Activated CD4-positive, alpha-beta T cell treated with anti-CD3 and anti-CD28 coated beads, Interleukin-2, Interleukin-6, amounts not matched to agents 100 ng/mL and 50 ng/mL, durations not matched to agents 16 hours and 8 hours (primary cell): ENCODE measurements around the gene WAPL.
A peak's percentile ranks its signal among the peaks of the same experiment; 100 is the strongest.

Experiments
- DNase-seq: peaks from one replicate; pipeline ENCODE4 v3.0.0-alpha.2; 2020

Gene WAPL

DNA sequence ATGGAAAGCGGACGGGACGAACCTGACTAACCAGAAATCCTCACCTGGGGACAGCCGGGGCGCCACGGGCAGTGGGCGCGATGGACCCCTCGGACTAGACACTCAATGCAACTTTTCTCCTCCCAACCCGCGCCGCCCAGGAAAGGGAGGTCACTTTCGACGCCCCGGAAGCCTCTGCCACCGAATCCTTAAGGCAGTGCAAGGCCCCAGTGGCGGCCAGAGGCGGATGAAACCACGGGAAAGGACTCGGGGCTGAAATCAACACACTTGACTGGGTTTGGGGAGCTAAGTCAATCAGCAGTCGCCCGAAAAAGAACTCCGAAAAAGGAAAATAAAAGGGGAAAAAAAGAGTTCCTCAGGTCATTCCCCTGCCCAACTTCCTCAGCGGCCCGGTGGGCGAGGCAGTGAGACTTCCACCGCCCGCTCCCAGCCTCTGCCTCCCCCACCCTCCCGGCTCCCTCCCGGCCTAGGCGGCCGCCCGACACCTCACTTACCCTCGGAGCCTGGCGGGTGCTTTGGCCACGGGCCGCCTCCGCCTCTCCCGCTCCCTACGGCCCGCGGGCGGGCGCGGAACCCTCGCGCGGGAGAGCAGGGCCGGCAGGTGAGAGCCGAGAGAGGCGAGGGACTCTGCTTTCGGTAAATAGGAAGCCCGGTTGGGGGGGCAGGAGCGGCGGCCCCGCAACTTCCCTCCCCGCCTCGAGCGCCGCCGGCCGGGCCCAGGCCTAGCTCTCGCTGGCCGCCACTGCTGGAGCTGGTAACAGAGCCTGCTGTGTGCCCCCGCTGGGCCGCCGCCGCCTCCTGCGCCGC lies 518 bp downstream of the WAPL start:
- peak; percentile 68 for DNase-seq

DNA sequence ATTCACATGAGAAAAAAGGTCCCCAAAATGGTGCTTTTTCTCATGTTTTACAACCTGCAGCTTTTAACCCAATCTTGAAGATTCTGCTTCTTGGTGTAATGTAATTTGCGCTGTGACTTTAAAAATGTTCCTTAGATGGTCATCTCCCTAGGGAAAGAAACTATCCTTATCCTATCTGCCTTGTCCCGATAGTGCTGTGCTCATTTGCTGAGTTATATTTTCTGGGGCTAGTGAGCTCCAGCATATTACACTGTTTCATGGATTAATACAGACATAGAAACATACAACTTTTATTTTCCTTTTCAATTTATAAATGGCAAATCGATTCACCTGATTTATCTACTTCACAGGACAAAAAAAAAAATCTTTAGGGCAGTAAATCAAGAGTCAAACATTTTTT lies 2.8 kb downstream of the WAPL start:
- DNase-seq = no peak

DNA sequence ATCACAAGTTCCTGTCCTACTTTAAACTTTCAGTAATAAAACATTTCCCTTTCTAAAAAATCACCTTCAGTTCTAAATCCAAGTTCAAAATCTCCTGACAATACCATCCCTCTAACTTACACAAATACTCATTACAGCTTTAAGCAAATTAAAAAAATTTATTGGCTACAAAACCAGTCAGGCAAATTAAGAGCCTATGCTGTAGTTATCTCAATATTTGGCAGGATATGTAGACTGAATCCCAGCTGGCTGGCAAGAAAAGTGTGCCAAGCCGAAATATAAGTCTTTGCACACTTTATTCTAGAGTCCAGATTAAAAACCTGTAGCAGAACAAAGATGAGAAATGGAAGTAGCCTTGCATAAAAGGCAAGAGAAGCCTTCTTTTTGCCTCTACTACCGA lies 9.5 kb downstream of the WAPL start:
- no peak for DNase-seq

DNA sequence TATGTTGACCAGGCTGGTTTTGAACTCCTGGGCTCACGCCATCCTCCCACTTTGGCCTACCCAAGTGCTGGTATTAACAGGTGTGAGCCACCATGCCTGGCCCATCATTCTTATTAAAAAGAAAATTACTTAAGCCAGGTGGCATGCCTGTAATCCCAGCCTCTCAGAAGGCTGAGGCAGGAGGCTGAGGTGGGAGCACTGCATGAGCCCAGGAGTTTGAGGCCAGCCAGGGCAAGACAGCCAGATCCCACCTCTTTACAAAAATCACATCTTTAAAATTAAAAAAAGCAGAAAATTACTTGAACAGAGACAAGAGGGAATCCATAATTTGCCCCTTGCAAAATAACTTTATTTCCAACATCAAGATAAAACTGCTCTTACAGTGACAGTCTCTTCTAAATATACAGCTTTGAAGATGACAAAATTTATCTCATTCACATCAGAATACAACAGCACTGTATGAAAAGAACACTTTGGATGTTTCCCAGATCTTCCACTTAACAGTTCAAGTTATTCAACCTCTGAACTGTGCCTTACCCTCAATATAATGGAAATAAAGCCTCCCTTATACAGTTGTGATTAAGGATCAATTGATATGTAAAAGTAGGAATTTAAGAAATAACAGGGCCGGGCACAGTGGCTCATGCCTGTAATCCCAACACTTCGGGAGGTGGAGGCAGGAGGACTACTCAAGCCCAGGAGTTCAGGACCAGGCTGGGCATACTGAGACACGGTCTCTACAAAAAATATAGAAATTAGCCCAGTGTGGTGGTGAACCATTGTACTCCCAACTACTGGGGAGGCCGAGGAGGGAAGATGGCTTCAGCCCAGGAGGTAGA lies 10.3 kb downstream of the WAPL start:
- no peak for DNase-seq

DNA sequence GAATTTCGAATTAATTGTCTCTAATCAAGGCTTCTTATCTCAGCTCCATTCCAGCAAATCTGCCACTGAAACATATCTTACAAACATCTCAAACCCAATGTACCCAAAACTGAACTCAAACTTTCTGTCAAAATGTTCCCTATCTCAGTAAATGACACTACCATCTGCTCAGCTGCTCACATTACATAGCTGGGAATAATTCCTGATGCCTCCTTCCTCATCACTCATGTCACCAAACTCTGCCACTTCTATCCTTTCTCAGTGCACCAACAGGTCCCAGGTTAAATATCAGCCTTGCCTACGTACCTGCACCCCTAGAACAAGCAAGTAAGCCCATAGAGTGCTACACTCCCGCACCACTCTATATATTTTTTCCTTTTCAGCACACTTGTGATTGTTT lies 12.4 kb downstream of the WAPL start:
- no peak for DNase-seq

DNA sequence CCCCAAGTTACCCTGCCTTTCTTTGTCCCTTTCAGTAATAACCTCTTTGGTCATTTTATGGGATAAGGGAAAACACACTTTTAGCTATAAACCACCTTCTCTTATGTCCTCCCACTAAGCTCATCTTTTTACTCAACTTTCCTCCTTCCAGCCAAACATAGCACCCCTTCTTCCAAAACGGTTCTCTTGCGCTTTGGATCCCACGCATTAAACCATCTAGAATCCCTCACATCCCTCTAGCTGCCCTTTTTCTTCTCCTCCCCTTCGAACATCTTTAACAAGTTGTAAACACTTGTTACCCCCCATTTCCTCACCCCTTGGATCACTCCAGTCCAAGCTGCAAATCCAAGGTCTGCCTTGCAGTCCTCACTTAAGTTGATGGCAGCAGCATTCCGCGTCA lies 13.4 kb downstream of the WAPL start:
- DNase-seq = no peak

DNA sequence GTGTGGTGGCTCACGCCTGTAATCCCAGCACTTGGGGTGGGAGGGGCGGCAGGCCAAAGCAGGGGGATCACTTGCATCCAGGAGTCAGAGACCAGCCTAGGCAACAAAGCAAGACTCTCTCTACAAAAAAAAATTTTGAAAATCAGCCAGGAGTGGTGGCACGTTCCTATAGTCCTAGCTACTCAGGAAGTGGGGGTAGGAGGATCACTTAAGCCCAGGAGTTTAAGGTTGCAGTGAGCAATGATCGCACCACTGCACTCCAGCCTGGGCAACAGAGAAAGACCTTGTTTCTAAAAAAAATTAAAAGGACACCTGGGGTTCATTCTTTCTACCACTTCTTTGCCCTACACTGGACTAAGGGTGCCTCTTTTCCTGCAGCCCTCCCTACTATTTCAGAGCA lies 15.1 kb downstream of the WAPL start:
- DNase-seq = no peak

DNA sequence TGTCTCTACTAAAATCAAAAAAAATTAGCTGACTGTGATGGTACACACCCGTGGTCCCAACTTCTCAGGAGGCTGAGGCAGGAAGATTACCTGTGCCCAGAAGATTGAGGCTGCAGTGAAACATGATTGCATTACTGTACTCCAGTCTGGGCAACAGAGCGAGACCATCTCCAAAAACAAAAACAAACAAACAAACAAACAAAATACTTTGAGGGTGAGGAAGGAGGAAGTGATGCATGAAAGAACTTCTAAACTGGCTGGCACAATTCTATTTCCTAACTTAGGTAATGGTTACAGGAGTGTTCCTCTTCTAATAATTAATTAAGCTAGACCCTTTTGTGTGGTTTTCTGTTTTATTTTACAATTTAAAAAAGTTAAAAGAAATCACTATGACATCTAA lies 15.5 kb downstream of the WAPL start:
- no peak for DNase-seq

DNA sequence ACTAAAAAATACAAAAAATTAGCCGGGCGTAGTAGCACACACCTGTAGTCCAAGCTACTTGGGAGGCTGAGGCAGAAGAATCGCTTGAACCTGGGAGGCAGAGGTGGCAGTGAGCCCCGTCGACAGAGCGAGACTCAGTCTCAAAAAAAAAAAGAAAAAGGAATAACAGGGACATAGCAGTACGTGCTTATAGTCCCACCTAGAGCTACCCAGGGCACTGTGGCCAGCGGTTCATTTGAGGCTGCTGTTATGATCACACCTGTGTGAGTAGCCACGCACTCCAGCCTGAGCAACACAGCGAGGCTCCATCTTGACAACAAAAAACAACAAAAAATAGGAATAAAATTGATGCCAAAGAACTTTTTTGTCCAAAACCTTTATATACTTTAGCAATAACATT lies 17.1 kb downstream of the WAPL start:
- no peak for DNase-seq

DNA sequence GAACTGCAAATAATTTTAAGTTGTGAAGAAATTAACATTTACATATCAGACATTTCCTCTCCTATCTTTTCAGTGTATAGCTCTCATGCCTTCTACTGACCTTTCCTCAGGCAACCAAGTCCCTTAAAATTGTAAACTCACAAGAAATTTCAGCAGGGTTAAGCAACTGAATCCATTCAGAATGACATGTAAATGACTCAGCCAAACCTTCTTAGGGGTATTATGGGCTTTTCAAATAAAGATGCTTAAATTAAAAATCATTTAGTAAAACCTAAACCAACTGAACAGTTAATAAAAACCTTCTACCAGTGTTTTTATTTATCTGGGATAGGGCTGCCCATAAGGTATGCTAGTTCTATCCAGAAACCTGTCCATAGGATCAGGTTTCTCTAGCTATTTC lies 20.7 kb downstream of the WAPL start:
- DNase-seq = no peak

DNA sequence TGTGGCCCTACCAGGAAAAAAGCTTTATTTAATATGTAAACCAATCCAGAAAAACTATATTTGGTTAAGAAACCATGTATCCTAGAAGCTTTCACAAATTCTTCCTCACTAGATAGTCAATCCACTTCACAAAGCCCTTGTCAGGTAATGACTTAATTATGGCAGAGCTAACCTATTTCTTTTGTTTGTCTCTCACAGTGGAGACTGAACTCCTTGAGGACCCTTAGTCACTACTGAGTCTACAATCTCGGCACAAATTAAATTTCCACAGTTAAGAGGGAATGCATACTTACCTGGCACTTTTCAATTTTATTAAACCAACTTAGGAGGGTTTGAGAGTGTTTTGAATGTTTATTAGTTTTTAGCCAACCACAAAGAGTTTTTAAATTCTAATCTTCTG lies 23.0 kb downstream of the WAPL start:
- DNase-seq = no peak

DNA sequence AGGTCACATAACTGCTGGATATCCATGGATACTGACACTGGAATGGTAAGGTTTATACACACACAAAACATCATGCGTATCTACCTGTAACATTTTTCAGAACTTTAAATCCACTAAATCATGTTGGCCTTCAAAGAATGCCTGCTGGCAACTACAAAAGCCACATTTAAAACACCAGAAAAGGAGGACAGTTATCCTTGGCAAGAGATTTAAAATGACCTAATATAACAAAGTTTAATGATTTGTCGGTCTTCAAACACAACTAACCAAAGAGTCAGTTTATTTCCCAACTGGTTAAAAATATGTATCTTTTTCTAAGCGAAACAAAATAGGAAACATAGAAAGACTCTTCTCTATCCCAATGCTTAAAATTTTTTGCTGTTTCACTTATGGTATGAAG lies 24.0 kb downstream of the WAPL start:
- DNase-seq = no peak

DNA sequence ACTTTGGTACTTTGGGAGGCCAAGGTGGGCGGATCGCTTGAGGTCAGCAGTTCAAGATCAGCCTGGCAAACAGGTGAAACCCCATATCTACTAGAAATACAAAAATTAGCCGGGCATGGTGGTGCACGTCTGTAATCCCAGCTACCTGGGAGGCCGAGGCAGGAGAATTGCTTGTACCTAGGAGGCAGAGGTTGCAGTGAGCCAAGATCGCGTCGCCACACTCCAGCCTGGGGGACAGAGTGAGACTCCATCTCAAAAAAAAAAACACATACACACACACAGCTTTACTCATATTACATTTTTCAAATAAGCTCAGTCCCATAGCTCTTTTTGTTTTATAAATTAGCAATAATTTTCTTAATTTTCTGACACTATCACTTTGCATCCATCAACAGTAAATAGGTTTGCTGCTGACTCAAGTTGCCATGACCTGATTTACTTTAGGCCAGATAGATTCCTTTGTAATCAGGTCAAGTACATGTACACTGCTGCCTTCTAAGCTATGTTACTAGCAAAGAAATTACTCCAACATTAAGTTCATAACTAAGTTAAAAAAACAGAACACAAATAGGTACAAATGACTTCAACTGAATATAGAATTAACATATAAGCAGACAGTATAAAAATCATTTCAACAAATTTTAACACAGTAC lies 31.5 kb downstream of the WAPL start:
- no peak for DNase-seq

DNA sequence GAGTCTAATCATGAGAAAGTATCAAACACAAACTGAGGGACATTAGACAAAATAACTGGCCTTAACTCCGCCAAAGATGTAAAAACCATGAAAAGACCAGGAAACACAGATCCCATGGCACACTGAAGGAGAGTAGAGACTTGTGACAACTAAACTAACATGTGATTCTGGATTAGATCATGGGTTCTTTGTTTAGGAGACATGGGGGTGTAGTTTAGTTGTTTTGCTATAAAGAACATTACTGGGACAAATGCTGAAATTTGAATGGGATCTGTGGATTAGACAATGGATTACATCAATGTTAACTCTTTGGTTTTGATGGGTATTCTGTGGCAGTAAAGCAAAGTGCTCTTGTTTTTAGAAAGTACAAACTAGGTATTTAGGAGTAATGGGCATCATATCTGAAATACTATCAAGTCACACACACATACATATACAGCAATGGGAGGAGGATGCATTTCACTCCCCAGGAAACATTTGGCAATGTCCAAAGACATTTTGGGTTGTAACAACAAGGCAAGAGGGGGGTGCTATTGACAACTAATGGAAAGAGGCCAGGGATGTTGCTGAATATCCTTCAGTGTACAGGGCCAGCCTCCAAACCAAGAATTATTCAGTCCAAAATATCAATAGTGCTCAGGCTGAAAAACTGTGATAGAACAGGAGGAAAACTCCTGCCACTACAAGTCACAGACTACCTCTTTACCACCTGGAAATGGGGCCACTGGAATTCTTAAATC lies 32.4 kb downstream of the WAPL start:
- DNase-seq = no peak

DNA sequence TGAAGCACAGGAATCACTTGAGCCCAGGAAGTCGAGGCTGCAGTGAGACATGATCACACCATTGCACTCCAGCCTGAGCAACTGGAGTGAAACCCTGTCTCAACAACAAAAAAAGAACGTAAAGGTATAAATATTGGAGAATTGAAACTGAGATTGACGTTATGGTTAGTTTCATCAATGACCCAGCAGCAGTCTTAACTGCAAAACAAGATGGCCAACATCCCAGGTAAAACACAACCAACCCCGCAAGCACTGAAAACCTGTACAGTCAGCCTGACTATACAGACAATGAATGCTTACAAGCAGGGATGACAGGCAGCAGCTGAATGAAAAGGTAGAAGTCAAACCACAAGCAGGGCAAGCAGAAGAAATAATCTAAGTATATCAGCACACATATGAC lies 34.7 kb downstream of the WAPL start:
- DNase-seq = no peak

DNA sequence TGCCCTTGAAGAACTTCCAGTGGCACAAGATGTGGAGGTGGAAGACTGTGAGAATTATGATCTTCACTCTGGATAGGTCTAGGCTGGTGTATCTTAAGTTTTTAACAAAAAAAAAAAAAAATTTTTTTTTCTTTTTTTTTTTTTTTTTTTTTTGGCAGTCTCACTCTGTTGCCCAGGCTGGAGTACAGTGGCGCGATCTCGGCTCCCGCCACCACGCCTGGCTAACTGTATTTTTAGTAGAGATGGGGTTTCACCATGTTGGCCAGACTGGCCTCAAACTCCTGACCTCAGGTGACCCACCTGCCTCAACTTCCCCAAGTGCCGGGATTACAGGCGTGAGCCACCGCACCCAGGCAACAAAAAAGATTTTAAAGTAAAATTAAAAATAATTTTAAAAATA lies 37.9 kb downstream of the WAPL start:
- no peak for DNase-seq

DNA sequence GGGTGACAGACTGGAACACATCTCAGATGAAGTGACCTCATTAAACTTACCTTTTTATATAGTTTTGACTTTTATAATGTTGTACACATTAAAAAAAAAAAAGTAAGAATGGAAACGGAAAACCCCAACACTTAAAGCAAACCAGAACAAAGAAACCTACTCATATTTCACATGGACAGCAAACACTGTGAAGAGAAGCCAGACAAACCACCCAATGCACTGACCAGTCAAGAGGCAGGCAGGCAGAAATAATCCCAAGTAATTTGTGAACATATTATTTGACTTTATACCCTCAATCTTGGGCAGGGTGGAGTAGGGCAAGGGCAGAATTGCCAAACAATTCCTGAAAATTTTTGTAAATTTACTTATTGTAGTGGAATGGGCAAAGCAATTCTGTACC lies 39.8 kb downstream of the WAPL start:
- DNase-seq = no peak

DNA sequence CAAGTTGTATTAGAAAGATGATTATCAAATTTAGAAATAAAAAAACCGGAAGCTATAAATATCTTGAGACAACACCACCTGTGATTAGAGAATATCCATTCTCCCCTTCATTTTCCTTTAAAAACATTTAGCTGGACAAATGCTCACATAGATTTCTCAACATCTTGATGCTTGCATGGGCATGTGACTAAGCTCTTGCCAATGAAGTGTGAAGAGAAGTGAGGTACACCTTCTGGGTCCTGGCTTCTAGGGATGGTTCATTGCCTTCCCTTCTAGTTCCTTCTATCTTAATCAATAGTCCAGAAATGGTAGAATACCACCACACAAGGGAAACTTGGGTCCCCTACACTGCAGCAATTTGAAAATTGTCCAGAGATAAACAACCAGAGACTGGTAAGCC lies 41.0 kb downstream of the WAPL start:
- DNase-seq = no peak

DNA sequence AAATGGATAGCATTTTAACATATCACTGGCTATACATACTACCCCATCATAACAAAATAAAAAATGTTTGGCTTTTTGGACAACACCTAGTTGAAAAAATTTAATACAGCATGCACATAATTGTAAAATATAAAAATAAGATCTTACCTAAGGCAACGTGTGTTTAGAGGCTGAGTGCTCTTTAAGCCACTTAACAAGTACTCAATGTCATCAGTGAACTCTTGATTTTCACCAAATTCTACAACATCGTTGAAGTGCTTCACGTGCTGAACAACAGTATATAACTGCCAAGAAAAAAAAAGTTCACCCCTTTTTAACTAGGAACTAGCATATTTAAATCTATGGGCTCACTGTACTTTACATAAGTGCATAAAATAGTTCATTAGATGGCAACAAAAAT lies 49.5 kb downstream of the WAPL start:
- no peak for DNase-seq

DNA sequence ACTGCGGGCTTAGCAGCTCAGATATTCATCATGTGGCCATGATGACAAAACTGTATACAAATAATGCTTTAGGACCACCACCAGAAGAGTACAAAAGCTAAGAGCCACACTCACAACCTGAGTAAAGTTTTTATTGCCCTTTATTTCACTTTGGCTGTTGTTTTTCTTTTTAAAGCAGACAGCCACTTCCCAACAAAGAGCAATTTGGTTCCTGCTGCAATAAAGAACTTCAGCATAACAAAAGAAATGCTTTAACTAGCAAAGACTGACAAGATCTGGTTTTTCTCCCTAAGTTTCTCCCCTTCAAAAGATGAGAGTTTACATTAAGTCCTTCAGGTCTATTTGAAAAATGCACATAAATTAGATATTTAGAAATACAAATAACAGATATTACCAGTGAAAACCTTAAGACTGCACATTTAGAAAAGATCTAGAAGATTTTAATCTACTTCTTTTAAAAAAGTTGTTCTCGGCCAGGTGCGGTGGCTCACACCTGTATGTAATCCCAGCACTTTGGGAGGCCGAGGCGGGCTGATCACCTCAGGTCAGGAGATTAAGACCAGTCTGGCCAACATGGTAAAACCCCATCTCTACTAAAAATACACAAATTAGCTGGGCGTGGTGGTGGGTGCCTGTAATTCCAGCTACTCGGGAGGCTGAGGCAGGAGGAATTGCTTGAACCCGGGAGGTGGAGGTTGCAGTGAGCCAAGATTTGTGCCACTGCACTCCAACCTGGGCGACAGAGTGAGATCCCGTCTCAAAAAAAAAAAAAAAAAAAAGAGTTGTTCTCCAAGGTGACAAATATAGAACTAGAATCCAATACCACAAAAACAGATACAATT lies 59.4 kb downstream of the WAPL start:
- no peak for DNase-seq

DNA sequence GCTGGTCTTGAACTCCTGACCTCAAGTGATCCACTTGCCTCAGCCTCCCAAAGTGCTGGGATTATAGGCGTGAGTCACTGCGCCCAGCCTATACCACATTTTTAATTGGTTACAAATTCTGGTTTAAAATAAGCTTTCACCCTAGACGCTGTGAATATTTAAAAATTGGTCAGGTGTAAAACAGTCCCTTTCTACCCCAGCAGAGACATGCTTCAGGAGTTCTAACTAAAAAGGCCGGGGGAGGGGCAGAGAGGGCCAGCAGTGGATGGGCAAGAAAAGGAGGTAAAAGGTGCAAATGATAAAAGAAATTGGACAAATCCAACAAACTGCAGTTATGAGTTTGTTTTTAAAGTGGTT lies 70.0 kb downstream of the WAPL start:
- DNase-seq = no peak
